HG03060 (cell line): ENCODE data around the gene CFAP54.

Source experiments
- ATAC-seq: cut with Tn5 transposase; IDR thresholded peaks from one replicate; pipeline ENCODE4 v1.9.1; 2021; ENCODE audit warnings: low read depth, moderate number of reproducible peaks; ENCODE audit not compliant: unreplicated experiment

The CFAP54 gene

DNA sequence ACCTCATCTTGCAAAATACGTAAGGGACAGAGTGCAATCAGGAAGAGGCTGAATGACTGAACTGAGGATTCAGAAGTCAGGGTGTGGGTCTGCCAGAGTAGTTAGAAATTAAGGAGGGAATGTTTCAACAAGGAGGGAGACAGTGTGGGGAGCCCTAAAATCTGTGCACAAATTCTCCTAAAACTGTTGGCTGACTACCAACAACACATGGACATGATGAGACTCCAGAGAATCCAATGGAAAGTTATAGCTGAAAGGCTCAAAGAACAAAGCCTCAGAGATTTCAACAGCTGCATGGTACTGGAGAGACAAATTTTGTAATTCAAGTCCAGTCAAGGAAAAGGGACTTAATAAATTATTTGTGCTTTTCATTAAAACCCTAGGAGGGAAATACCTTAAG lies 381.6 kb downstream of the CFAP54 start:
- no peak for ATAC-seq

DNA sequence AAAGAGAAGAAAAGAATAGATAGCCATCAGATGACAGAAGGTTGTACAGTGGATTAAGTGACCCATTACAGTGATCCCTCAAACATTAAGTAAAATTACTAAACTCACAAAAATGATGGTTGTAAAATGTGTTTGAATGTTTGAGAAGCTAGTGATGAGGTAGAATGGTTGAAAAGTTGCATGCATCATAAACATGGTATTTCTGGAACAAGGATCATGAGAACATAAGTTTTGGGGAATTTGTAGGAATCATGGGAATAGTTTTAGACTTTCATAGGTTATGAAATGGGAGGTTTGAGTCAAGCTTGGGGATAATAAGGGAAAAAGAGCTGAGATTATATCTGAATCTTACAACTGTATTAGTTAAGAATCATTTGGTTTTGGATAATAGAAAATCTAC lies 383.6 kb downstream of the CFAP54 start:
- ATAC-seq = no peak

DNA sequence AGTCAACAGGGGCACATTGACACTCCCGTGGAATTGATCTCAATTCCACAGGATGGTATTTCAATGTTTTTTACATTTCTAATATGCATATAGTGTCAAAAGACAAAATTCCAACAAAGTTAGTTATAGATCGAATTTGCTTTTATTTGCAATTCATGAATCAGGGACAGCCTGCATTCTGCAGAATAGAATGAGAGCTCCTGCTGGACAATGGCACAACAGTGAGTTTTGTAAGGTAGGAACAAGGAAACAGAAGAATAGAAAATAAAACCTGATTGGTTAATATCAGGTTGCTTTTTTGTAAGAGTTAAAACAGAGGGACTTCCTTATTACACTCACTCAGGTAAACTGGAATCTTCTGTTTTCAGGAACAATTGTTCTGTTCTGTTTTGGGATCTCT lies 384.8 kb downstream of the CFAP54 start:
- no peak for ATAC-seq

DNA sequence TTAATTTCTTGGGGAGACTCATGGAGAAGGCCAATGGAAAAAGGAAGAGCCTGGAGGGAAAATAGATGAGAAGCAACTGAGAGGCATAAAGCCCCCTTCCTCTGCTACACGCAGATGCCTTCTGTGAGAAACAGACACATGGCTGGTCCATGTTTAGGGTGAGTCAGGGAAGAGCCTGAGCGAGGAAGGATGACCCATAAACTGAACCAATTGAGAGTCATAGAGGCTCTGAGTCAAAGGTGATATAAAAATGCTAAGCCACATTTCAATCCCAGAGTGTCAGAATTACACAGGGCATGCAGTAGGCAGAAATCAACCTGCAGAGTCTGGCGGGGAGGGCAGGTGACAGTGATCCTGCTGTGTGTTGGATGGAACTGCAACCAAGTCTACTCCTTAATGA lies 387.6 kb downstream of the CFAP54 start:
- ATAC-seq = no peak

DNA sequence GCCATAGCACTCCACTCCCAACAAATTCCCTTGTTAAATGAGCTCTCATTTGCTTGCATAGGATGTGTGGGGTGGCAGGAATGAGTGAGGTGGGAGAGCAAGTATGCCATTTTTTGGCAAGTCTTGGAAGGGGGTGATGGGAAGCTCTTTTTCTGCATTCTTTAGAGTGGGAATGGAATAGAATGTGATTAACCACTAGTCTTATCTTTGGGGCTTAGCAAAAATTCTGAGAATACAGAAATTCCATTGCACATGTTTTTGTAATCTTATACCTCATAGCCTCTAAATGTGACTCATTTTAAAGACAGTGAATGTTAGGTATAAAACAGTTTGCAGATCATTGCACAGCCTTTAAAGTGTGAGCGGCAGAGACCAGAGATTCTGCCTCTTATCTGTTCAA lies 389.3 kb downstream of the CFAP54 start:
- ATAC-seq = no peak

DNA sequence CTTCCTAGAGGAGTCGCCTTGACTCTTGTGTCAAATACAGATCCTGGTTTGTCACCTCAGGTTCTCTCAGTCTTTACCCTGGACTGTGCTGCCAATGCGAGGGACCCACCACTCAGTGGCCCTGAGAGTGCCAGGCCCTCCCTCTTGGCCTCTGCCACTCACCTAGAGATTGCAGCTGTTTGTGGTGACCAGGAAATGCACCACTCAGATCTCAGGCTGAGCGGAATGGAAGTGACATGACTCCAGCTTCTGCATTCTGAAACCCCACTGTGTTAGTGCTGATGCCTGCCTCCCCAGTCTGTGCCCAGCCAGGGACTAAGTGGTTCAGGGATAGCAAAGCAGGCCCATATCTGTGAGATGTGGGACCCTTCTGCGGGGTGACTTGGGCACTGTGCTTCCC lies 389.9 kb downstream of the CFAP54 start:
- ATAC-seq = no peak

DNA sequence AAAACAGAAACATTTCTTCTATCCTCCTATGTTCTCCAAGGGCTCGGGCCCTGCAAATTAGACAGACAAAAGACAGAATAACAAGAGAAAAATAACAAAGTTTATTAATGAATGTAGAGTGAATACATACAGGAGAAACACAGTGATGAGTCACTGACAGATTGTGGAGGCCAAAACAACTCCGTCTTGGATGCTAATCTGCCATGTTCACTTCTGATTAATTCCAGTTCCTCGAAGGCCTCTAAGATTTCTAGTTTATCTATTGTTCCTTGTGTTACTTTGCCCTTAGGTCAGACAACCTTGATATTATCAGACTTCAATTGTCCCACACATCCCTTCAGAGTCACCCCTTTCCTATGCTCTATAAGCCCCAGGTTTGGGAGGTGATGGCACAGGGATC lies 390.8 kb downstream of the CFAP54 start:
- no peak for ATAC-seq

DNA sequence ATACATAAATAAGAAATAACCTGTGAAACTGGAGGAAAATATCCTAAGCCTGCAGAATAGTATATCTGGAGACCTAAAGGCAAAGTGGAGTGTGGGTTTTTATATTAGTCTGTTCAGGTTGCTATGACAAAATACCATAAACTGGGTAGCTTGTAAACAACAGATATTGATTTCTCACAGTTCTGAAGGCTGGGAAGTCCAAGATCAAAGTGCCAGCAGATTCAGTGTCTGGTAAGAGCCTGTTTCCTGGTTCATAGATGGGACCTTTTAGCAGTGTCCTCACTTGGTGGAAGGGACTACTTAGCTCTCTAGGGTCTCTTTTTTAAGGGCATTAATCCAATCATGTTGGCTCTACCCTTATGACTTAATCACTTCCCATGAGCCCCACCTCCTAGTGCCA lies 392.2 kb downstream of the CFAP54 start:
- no peak for ATAC-seq

DNA sequence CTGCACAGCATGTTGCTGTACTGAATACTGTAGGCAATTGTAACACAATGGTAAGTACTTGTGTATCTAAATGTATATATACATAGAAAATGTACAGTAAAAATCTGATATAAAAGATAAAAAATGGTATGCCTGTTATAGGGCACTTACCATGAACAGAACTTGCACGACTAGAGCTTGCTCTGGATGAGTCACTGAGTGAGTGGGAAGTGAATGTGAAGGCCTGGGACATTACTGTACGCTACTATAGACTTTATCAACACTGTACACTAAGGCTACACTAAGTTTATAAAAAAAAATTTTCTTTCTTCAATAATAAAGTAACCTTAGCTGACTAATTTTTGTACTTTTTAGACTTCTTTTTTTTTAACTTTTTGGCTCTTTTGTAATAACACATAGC lies 393.5 kb downstream of the CFAP54 start:
- no peak for ATAC-seq

DNA sequence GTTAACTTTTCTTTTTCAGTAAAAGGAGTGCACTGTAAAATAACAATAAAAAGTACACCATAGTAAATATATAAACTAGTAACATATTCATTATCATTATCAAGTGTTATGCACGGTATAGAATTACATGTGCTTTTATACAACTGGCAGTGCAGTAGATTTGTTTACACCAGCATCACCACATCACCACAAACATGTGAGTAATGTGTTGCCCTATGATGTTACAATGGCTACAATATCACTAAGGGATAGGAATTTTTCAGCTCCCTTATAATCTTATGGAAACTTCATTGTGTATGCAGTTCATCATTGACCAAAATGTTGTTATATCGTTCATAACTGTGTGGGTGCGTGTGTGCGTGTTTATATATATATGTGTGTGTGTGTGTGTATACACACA lies 394.2 kb downstream of the CFAP54 start:
- ATAC-seq = no peak

DNA sequence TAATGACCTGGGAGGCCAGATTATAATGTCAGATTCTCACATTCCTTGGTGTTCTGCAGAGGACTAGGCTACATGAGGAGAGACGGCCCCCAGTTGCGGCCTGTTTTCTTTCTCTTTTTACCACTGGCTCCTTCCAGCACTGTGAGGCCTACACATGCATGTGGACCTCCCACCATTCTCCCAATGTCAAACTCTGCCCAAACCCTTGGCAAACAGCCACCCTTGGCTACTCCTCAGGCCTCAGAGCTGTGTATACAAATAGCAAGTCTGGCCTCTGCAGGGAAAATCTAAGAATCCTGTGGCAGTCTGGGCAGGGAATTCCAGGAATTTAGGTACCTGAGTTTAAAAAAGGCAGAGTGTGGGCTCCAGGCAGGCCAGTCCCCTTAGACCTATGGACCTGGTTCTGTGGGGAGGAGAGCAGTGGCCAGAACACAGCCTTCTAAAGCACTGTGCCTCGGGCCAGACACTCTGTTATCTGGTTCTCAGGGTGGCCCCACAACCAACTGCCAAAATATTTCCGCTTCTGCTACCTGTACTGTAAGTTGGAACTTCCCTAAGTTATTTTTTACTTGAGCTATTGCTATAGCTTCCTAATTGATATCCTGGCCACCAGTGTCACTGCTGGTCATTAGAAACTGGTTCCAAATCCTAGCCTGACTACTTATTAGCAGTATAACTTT lies 397.8 kb downstream of the CFAP54 start:
- ATAC-seq = no peak

DNA sequence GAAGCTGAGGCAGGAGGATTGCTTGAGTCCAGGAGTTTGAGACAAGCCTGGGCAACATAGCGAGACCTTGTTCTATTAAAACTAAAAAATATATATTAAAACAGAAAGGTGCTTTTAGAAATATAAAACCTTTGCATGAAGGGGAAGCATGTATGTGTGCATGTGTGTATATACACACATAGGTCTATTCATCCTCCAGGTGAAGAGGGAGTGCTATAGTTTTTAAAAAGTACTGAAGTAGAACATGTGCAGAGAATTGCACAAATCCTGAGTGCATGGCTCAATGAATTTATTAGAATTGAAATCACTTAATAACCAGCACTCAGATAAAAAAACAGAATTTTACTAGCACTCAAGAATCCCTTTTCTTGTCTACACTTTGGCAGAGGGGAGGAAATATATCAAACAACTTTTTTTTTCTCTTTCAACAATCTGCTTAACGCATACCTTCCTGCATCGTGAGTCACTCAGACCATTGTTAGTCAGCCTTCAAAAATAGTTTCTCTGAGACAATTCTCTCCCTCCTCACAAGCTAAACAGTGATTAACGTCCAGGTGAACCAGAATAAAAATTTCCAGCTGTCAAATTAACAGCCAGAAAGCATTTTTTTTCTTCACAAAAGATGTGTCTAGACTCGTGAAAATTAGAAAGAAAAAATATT lies 400.0 kb downstream of the CFAP54 start:
- no peak for ATAC-seq

DNA sequence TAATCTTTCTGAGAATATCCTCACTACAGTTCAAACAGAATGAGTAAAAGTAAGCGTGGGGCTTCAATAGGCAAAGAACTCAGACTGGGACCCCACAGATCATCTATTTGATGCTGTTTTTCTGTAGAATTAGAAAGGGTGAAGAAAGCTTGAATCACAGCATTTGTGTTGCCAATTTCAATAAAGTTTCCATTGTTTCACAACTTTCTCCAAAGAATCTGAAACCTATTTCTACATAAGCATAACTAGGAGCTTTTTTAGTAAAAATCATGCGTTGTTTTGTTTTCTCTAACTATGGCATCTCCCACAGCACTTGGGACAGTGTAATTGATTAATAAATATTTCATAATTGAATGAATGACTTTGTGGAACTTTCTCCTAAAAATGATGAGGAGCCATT lies 401.0 kb downstream of the CFAP54 start:
- ATAC-seq = no peak

DNA sequence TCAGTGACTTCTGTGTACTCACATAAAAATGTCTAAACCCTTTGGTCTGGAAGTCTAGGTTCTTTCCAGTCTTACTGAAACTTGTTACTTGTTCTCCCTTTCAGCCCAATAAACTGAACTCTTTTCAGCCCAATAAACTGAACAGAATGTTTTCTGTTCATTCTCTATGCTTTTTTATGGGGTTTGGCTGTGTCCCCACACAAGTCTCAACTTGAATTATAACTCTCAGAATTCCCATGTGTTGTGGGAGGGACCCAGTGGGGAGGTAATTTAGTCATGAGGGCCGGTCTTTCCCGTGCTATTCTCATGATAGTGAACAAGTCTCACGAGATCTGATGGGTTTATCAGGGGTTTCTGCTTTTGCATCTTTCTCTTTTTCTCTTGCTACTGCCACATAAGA lies 402.7 kb downstream of the CFAP54 start:
- no peak for ATAC-seq

DNA sequence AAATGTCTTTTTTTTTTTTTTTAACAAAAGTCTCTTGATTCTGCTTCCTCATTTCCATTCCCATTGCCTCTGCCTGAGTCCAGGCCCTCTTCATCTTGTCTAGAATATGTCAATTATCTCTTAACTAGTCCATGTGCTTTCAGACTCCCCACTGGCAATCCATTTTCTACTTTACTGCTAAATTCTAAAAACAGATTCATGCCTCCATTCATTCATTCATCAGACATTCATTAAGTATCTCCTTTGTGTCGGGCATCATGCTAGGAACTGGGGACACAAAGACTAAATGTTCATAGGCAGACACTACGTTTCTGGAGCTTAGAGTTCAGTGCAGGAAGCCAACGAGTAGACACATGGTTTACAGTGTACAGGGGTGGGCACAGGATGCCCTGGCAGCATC lies 408.0 kb downstream of the CFAP54 start:
- ATAC-seq = no peak

DNA sequence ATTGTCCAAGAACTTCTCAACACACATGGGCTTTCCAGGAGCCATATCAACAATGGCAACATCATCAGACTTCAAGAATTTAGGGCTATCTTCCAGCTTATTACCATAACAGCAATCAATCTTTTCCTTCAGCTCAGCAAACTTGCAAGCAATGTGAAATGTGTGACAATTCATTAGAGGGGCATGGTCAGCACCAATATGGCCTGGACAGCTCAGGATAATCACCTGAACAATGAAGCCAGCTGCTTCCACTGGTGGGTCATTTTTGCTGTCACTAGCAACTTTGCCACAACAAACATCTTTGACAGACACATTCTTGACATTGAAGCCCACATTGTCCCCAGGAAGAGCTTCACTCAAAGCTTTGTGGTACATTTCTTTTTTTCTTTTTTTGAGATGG lies 411.8 kb downstream of the CFAP54 start:
- no peak for ATAC-seq

DNA sequence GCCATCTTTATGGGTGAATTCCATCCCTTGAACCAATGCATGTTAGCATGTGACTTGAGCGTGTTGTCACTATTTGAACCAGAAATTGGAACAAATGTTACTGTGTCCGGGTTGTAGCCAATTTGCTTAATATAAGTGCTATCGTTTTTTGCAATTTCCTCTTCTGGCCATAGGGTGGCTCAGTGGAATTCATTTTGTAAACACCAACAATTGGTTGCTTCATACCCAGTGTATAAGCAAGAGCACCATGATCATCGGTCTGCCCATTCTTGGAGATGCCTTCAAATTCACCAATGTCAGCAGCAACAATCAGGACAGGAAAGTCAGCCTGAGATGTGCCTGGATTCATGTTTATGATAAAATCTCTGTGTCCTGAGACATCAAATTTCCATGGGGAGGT lies 412.7 kb downstream of the CFAP54 start:
- no peak for ATAC-seq

DNA sequence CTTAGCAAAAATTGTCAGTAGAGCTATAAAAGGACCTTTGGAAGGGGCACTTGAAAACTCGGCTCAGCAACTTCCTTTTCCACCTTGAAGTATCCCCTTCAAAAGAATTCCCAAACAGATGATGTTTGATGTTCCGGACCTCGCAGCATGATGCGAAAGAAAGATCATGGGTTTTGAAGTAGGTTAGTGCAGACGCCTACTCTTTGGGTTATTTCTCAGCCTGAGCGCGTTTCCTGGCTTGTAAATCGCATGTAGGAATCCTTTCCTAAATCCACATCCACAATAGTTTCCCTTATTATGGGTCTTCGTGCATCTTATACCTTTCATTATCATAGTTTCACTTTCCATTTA lies 417.1 kb downstream of the CFAP54 start:
- ATAC-seq = no peak

DNA sequence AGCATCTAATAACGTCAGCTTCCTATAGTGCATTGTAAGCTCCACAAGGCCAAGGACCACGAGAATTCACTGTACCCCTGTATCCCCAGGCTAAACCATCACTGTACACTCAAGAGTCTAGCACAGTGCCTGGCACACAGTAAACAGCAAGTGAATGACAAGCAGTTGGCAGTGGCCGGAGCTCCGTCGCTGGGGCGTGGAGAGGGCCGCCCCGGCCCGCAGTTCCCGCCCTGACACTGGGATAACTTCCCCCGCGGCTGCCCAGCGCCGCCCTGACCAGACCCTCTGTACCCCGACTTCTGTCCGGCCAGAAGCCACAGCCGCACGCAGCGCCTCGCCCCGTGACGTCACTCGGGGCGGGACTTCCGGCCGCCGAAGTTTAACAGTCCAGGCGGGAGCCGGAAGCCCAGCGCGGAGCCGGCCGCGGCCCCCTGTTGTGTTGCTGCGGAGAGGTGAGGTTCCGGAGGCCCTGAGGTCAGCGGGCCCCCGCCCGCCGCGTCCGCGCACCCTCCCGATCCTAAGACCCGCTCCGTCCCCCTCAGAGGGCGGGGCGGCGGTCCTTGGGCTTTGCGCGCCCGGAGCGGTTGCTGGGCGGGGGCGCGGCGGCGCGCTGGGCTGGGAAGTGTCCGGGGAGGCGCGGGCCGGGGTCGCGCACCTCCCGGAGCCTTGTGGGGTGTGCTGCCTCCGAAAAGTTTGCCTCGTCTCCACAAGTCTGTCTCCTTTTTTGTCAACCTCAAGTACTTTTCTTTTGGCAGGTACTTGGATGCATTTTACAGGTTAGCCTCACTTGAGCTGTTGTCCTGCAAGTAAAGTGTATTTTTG lies 417.7 kb downstream of the CFAP54 start, which contains the start of gene NEDD1:
TSS of gene NEDD1 (plus strand) at position 409 of the 822 bp plus-strand sequence. CDS start 2,503 bp downstream, outside the sequence.
- peak; percentile 73 for ATAC-seq

DNA sequence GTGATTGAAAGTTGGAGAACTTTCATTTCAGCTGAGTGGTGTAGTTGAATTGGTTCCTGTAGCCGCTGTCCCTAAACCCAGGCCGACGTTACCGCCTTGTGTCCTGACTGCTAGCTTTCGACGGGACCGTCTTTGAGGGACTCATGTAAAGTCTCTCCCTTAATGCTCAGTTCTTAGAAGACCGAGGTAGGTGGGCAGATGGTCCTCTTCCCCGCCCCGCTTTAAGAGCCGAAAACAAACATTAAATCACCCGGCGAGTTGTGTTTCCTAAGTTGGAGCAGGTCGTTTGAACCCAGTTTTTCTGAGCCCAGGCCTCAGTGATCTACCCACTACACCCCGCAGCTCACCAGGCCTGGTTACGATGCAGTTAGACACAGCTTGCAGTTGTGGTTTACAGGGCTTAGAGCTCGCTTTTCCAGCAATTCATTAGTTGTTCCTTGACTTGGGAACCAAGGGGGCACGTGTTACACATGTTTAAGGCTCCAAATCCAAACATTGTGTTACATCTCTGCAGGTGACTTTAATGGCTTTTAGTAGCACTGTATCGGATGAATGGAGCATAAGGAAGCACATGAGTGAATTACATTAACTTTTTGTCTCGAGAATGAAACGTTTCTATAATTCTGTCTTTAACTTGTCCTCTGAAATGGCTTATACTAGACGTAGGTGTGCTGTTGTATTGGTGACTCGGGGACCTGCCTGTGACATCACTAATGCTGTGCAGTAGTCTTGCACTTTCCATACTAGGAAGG lies 418.5 kb downstream of the CFAP54 start:
- ATAC-seq = no peak

DNA sequence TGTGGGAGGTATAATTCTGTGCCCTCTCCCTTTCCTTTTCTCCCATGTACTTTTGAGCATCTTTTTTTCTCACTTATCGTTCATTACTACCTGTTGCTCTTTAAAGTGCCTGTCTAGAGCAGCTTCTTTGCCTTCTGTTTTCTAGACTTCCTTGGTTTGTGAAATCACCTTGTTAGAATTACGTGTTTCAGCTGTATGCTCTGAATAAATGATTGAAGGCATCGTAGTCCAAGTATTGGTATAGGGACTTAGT lies 419.0 kb downstream of the CFAP54 start:
- ATAC-seq = no peak
